Measurements from ENCODE around the gene CARTPT. TPM values are rescaled to one million over a fixed set of nuclear protein-coding genes. Genes with fewer than 3 reads are reported as not detected.

The CARTPT gene
- total RNA-seq (not detected in 2 replicates), polyA plus RNA-seq (not detected in 2 replicates), polyA minus RNA-seq (not detected in 2 replicates), Bru-seq, nascent RNA (not detected), BruChase-seq, experiment 1, labeled RNA remaining after a 6-hour chase (not detected), BruChase-seq, experiment 2, labeled RNA remaining after a 2-hour chase (not detected)
- not detected in 2 replicates for polyA plus RNA-seq (2011; cell fraction: cytosol; rRNA removed)
- not detected in 2 replicates for polyA plus RNA-seq (2011; cell fraction: nucleus; rRNA removed)
- polyA plus RNA-seq (2012) = not detected in 2 replicates
- not detected for polyA minus RNA-seq (2011; cell fraction: cytosol; rRNA and poly(A)+ RNA removed)
- not detected in 2 replicates for polyA minus RNA-seq (2011; cell fraction: nucleus; rRNA and poly(A)+ RNA removed)
- long read RNA-seq = 0 reads

GRCh38 chr5:71719063-71719964 is at the start of gene CARTPT:
CARTPT (plus strand) TSS chr5:71719275; CDS start chr5:71719294, 19 bp downstream.
- intact Hi-C loops (cut with micrococcal nuclease) = no loop called here
- no peak within 1 kb of the TSS for H3K9ac ChIP-seq (replicated peaks; ENCODE audit: extremely low read depth, insufficient read depth, low read length)
- H3K36me3 ChIP-seq (ENCODE audit: control insufficient read depth in 2 of 2, extremely low read depth in 1 of 2, insufficient read depth in 2 of 2, low read length in 2 of 2) = no peaks in the 10 kb centered on the region
- H3K4me1 ChIP-seq (ENCODE audit: control insufficient read depth, extremely low read depth, insufficient read depth, low read length) = no peaks in the 10 kb centered on the region
- no peaks in the 10 kb centered on the region for H4K20me1 ChIP-seq (replicated peaks; ENCODE audit: control insufficient read depth, extremely low read depth, insufficient read depth, low read length)
- POLR2A ChIA-PET = no interaction called here
- H3K27ac ChIP-seq (ENCODE audit: insufficient read depth, low read depth, low read length) = no peak within 1 kb of the TSS
- TF ChIP-seq POLR2A (IDR thresholded peaks at IDR 0.05; ENCODE audit: low read depth, low read length) (no peak), GATA2 (IDR thresholded peaks at IDR 0.05; ENCODE audit: insufficient read depth, insufficient read length, low read depth, low read length) (no peak), JUN (IDR thresholded peaks at IDR 0.05; ENCODE audit: borderline replicate concordance, insufficient read depth, insufficient read length, low read depth) (no peak), EZH2 (IDR thresholded peaks at IDR 0.05; ENCODE audit: borderline replicate concordance, low read depth, low read length, severe bottlenecking) (peak; percentile 33), MYC (IDR thresholded peaks at IDR 0.05; ENCODE audit: low read depth, low read length) (no peak), FOS (IDR thresholded peaks at IDR 0.05; ENCODE audit: borderline replicate concordance, insufficient read depth, low read length) (no peak), CTCF (IDR thresholded peaks at IDR 0.05; ENCODE audit: extremely low read depth in 1 of 2, insufficient read depth in 1 of 2, low read depth in 1 of 2, low read length in 2 of 2) (no peak), POLR2AphosphoS5 (IDR thresholded peaks at IDR 0.05; ENCODE audit: insufficient read depth, low read depth, low read length) (no peak), MAX (IDR thresholded peaks at IDR 0.05; ENCODE audit: insufficient read depth, insufficient read length) (no peak)
- CTCF ChIA-PET = interaction anchor here (1.3 to 1.7 kb wide), 3 partner anchors 14 to 23 kb away, joined by 3 to 6 read pairs (median 3); no protein-coding TSS in a partner anchor
- BruUV-seq (replicated peaks) = no TSS peak
- FAIRE-seq (no peak), DNase-seq (ENCODE audit: low read depth, low spot score) (peak; percentile 26)
- H3K27me3 ChIP-seq (ENCODE audit: control insufficient read depth in 2 of 2, insufficient read depth in 2 of 2, low read length in 2 of 2) = peaks cover 30 to 61% of the 10 kb centered on the region in 2 experiments
- no peaks in the 10 kb centered on the region for H3K9me1 ChIP-seq (replicated peaks; ENCODE audit: control insufficient read depth, extremely low read depth, insufficient read depth, low read length)
- no peaks in the 10 kb centered on the region for H3K79me2 ChIP-seq (ENCODE audit: control insufficient read depth, insufficient read depth, low read length)
- H2AFZ ChIP-seq (ENCODE audit: low read depth, low read length) = no peak within 1 kb of the TSS
- no peak within 1 kb of the TSS for H3K4me3 ChIP-seq (replicated peaks in 1 of 3; ENCODE audit: insufficient read depth in 1 of 3, low read depth in 1 of 3, low read length in 3 of 3)
- no peak within 1 kb of the TSS for H3K4me2 ChIP-seq (ENCODE audit: insufficient read depth, low read length)
- no peaks in the 10 kb centered on the region for H3K9me3 ChIP-seq (replicated peaks; ENCODE audit: control insufficient read depth, insufficient read depth, low read length)
- dilution Hi-C loops (cut with MboI; ENCODE audit: extremely low pct_ligation_motif_present, low sequenced_read_pairs) = no loop called here
